PFSK-1 (cell line): ENCODE measurements around the gene FAF1.

Experiments
- POLR2AphosphoS5 ChIP-seq: IDR thresholded peaks from 2 replicates; pipeline ENCODE4 v1.6.1; 2012; ENCODE audit warnings: low read depth, mild to moderate bottlenecking, control low read depth, low read length, moderate library complexity
- SIN3A ChIP-seq: IDR thresholded peaks from 2 replicates; pipeline ENCODE4 v1.6.1; 2012; ENCODE audit warnings: mild to moderate bottlenecking, low read length, moderate library complexity, borderline replicate concordance; ENCODE audit not compliant: insufficient read depth
- TAF1 ChIP-seq: IDR thresholded peaks from 2 replicates; pipeline ENCODE4 v1.6.1; 2012; ENCODE audit warnings: low read length, control low read depth, borderline replicate concordance; ENCODE audit not compliant: insufficient read depth

GRCh38 chr1:50521703-50522102 lies 438.4 kb downstream of the FAF1 start:
- TF ChIP-seq SIN3A = no peak
- no peak for TF ChIP-seq TAF1
- TF ChIP-seq POLR2AphosphoS5 = no peak
